Neural progenitor cell (in vitro differentiated cells): ENCODE results near the gene LGI4. TPM values are rescaled to one million over a fixed set of nuclear protein-coding genes. Genes with fewer than 3 reads are reported as not detected.

ENCODE experiments used
- DNase-seq: peaks from one replicate; pipeline ENCODE4 v3.0.0-alpha.2; 2016; ENCODE audit warnings: low spot score
- H2AFZ ChIP-seq: fragments of 200-600 bp; sonication (generic); replicated peaks from 2 replicates; pipeline ENCODE4 v1.6.1; 2016; ENCODE audit warnings: antibody characterized with exemption
- H3F3A ChIP-seq: fragments of 200-600 bp; sonication (generic); 2 replicates; pipeline ENCODE4 v1.6.1; 2016; ENCODE audit warnings: antibody characterized with exemption, low read depth
- H3K27ac ChIP-seq: fragments of 200-600 bp; sonication (generic); 2 replicates; pipeline ENCODE4 v1.5.1; 2016; ENCODE audit warnings: mild to moderate bottlenecking
- H3K27me3 ChIP-seq: fragments of 200-600 bp; sonication (generic); 2 replicates; pipeline ENCODE4 v1.6.1; 2016; ENCODE audit warnings: mild to moderate bottlenecking, moderate library complexity
- H3K36me3 ChIP-seq: fragments of 200-600 bp; sonication (generic); 2 replicates; pipeline ENCODE4 v1.5.1; 2016
- H3K4me1 ChIP-seq: fragments of 200-600 bp; sonication (generic); 2 replicates; pipeline ENCODE4 v1.6.1; 2016; ENCODE audit warnings: mixed run types
- H3K4me2 ChIP-seq: fragments of 200-600 bp; sonication (generic); 2 replicates; pipeline ENCODE4 v1.6.1; 2016
- H3K4me3 ChIP-seq: fragments of 200-600 bp; sonication (generic); 2 replicates; pipeline ENCODE4 v1.5.1; 2016
- H3K79me2 ChIP-seq: fragments of 200-600 bp; sonication (generic); 2 replicates; pipeline ENCODE4 v1.6.1; 2016; ENCODE audit warnings: low read depth
- H3K9ac ChIP-seq: fragments of 200-600 bp; sonication (generic); 2 replicates; pipeline ENCODE4 v1.6.1; 2016
- H3K9me3 ChIP-seq: fragments of 200-600 bp; sonication (generic); 2 replicates; pipeline ENCODE4 v1.5.1; 2016; ENCODE audit warnings: low read depth
- H4K20me1 ChIP-seq: fragments of 200-600 bp; sonication (generic); 2 replicates; pipeline ENCODE4 v1.6.1; 2016; ENCODE audit warnings: low read depth
- H3K27ac Mint-ChIP-seq: 3 replicates; pipeline ENCODE4 v1.8.0; 2021; ENCODE audit warnings: mixed read lengths
- H3K27me3 Mint-ChIP-seq: 2 replicates; pipeline ENCODE4 v1.8.0; 2022; ENCODE audit warnings: low read depth, mild to moderate bottlenecking, inconsistent platforms, moderate library complexity, mixed read lengths; ENCODE audit not compliant: insufficient read depth
- H3K36me3 Mint-ChIP-seq: 3 replicates; pipeline ENCODE4 v1.8.0; 2021; ENCODE audit warnings: mixed read lengths
- H3K4me1 Mint-ChIP-seq: 3 replicates; pipeline ENCODE4 v1.8.0; 2021; ENCODE audit warnings: mixed read lengths
- H3K4me3 Mint-ChIP-seq: 3 replicates; pipeline ENCODE4 v1.8.0; 2021; ENCODE audit warnings: mild to moderate bottlenecking, moderate library complexity, mixed read lengths
- H3K9me3 Mint-ChIP-seq: 3 replicates; pipeline ENCODE4 v1.8.0; 2020; ENCODE audit warnings: mixed read lengths
- EZH2 ChIP-seq: fragments of 200-600 bp; sonication (generic); IDR thresholded peaks from 2 replicates; pipeline ENCODE4 v1.6.1; 2017; ENCODE audit warnings: antibody characterized with exemption, mild to moderate bottlenecking, moderate library complexity
- EZH2phosphoT487 ChIP-seq: fragments of 200-600 bp; sonication (generic); IDR thresholded peaks from 2 replicates; pipeline ENCODE4 v1.6.1; 2017; ENCODE audit warnings: antibody characterized with exemption
- total RNA-seq: library from RNA; depleted of rRNA; stranded (reverse); fragments of >200 nt; gene quantifications from 2 replicates; pipeline ENCODE4 v1.2.3, GENCODE V29; 2015; ENCODE audit warnings: low replicate concordance
- TF ChIP-seq, protein P1 (sequence below): fragments of 200-600 bp; sonication (generic); IDR thresholded peaks from 2 replicates; pipeline ENCODE4 v1.5.1; 2017; ENCODE audit warnings: antibody characterized with exemption, mild to moderate bottlenecking

Gene LGI4
- total RNA-seq, 1 donor from 2014 or later: not detected

DNA sequence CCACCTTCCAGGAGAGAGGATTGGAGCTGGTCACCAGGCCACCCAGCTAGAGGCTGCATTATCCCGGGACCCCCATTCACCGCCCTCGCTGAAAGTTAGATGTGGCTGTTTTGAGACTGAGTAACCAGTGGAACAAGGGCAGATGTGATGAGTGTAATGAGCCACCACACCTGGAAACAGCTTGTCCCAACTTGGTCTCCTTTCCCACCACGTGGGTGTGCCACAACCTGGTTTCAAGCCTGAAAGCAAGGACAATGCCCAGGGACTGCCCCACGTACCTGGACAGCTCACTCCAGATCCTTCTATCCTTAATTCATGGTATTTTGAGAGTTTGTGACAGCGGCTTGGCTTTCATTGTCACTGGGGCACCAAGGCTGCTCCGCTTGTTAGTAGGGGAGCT lies 7.0 kb downstream of the LGI4 start:
- DNase-seq: no peak
- Histone ChIP-seq H3K4me1 (peaks cover 9% of the 10 kb centered on the region), H3K4me2 (no peak overlapping the region), H3K27ac (no peak overlapping the region), H3K79me2 (no peaks in the 10 kb centered on the region), H3K9ac (no peak overlapping the region), H3K9me3 (no peaks in the 10 kb centered on the region), H3K4me3 (no peak overlapping the region), H2AFZ (no peak overlapping the region), H3K36me3 (no peaks in the 10 kb centered on the region), H3F3A (peaks cover 3% of the 10 kb centered on the region), H4K20me1 (no peaks in the 10 kb centered on the region), H3K27me3 (no peaks in the 10 kb centered on the region)
- TF ChIP-seq, protein P1, sequence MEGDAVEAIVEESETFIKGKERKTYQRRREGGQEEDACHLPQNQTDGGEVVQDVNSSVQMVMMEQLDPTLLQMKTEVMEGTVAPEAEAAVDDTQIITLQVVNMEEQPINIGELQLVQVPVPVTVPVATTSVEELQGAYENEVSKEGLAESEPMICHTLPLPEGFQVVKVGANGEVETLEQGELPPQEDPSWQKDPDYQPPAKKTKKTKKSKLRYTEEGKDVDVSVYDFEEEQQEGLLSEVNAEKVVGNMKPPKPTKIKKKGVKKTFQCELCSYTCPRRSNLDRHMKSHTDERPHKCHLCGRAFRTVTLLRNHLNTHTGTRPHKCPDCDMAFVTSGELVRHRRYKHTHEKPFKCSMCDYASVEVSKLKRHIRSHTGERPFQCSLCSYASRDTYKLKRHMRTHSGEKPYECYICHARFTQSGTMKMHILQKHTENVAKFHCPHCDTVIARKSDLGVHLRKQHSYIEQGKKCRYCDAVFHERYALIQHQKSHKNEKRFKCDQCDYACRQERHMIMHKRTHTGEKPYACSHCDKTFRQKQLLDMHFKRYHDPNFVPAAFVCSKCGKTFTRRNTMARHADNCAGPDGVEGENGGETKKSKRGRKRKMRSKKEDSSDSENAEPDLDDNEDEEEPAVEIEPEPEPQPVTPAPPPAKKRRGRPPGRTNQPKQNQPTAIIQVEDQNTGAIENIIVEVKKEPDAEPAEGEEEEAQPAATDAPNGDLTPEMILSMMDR: no peak
- no peak for TF ChIP-seq EZH2
- TF ChIP-seq EZH2phosphoT487: no peak
- Mint-ChIP-seq H3K36me3 (no peaks in the 10 kb centered on the region), H3K27me3 (peaks cover 5% of the 10 kb centered on the region), H3K9me3 (peaks cover 5% of the 10 kb centered on the region), H3K27ac (no peak overlapping the region), H3K4me1 (peaks cover 14% of the 10 kb centered on the region), H3K4me3 (no peak overlapping the region)

DNA sequence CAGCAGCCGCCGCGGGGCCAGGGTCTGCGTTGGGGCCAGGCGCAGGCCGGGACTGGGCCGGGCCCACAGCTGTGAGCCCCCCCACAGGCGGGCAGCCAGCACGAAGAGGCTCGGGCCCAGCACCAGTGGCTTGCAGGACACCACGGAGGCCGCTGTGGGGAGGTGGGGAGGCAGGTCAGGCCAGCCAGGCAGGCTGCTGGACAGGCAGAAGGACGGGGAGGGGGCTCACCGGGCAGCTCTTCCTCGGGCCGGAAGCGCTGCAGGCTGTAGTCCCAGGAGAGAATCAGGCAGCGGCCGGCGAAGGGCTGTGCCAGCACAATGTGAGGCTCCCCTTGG lies 8.3 kb downstream of the LGI4 start:
- Histone ChIP-seq H3K4me3 (no peak overlapping the region), H3K27ac (no peak overlapping the region), H3K27me3 (no peaks in the 10 kb centered on the region), H3K79me2 (no peaks in the 10 kb centered on the region), H3K4me2 (no peak overlapping the region), H3K9me3 (no peaks in the 10 kb centered on the region), H3K4me1 (peaks cover 15% of the 10 kb centered on the region), H3K36me3 (no peaks in the 10 kb centered on the region), H3F3A (peaks cover 3% of the 10 kb centered on the region), H4K20me1 (no peaks in the 10 kb centered on the region), H2AFZ (no peak overlapping the region), H3K9ac (no peak overlapping the region)
- peak; percentile 9 for DNase-seq
- TF ChIP-seq, protein P1: no peak
- TF ChIP-seq EZH2phosphoT487 (no peak), EZH2 (no peak)
- Mint-ChIP-seq H3K27ac (no peak overlapping the region), H3K27me3 (peaks cover 2% of the 10 kb centered on the region), H3K4me1 (peaks cover 19% of the 10 kb centered on the region), H3K9me3 (no peaks in the 10 kb centered on the region), H3K36me3 (no peaks in the 10 kb centered on the region), H3K4me3 (no peak overlapping the region)

DNA sequence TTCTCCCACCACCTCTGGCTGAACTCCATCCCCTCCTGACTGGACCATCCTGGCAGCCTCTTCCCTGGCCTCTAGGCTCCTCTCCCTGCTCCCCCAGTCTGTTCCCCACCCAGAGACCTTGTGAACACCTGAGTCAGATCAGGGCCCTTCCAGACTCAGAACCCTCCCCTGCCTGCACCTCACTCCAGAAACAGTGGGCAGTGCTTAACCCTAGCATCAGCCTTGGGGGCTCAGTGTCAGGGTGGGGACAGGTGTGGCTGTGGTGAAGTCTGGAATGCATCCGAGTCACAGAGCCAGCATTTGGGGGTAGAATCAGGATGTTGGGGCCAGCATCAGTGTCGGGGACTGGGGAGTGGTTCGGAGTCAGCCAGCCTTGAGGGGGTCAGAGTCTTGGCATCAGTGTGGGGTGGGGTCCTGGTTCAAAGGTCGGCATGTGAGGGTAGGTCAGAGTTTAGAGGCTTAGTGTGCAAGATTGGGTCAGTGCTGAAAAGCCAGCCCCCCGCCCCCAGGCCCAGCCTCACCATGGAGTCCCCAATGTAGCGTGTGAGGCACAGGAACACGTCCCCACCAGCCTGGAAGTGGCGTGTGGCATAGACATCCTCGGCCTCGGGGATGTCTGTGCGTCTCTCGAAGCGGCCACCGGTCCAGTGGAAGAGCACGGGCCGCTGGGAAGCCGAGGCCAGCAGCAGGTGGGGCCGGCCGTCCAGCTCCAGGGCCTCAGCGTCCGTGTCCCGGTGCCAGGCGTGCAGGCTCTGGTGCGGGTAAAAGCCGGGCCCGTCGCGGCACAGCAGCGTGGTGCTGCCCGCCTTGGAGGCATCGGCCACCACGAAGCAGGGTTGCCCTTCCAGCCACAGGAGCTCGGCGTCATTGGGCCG lies 8.9 kb downstream of the LGI4 start:
- H3K27me3 ChIP-seq: no peaks in the 10 kb centered on the region
- H3K4me2 ChIP-seq: no peak overlapping the region
- Mint-ChIP-seq H3K4me1 (peaks cover 19% of the 10 kb centered on the region), H3K36me3 (no peaks in the 10 kb centered on the region), H3K27ac (peak overlapping the region; percentile 87), H3K4me3 (no peak overlapping the region), H3K9me3 (no peaks in the 10 kb centered on the region), H3K27me3 (peaks cover 2% of the 10 kb centered on the region)
- H3F3A ChIP-seq: peaks cover 3% of the 10 kb centered on the region
- no peaks in the 10 kb centered on the region for H4K20me1 ChIP-seq
- TF ChIP-seq, protein P1: no peak
- H3K4me1 ChIP-seq: peaks cover 15% of the 10 kb centered on the region
- H3K4me3 ChIP-seq: no peak overlapping the region
- no peaks in the 10 kb centered on the region for H3K79me2 ChIP-seq
- no peak overlapping the region for H3K9ac ChIP-seq
- no peak overlapping the region for H2AFZ ChIP-seq
- no peaks in the 10 kb centered on the region for H3K9me3 ChIP-seq
- no peak overlapping the region for H3K27ac ChIP-seq
- H3K36me3 ChIP-seq: no peaks in the 10 kb centered on the region
- no peak for DNase-seq
